ENCODE measurements around the gene CNKSR3. TPM values are rescaled to one million over a fixed set of nuclear protein-coding genes. Genes with fewer than 3 reads are reported as not detected.
A peak's percentile ranks its signal among the peaks of the same experiment; 100 is the strongest.

Gene CNKSR3
- polyA plus RNA-seq (1.5 and 3.0 TPM in 2 replicates), polyA minus RNA-seq (1.7 and 1.9 TPM in 2 replicates)

DNA sequence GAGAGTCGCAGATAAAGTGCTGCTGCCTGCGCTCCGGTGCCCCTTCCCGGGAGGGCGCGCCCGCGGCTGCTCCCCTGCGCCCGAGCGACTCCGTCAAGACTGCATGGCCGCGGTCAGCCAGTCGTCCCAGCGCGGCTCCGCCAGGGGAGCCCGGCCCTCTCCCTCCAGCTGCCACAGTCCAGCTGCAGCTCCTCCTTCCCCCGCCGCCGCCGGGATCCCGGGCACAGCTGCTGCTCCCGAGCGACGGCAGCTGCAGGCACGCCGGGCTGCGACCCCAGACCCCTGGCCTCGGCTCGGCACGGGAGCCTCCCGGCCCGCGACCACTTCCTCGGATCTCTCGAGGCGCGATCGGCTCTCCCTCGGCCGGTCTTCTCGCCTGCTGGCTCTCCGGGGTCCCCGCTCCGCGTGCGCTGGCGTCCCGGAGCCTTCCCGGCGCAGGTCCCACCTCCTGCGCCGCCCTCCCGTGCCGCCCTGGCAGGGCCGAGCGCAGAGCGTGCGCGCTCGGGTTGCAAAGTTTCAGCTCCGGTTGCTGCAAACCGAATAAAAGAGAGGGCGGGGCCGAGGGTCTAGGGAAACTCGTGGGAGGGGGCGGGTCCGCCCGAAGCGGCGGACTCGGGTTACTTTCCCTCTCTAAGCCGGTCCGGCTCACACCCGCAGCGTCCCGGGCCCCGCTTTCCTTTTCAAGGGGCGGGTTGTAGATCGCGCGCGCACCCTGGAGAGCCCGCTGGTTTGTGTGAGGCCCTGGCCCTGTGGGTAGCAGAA lies at the start of gene CNKSR3:
Gene CNKSR3 (minus strand): TSS at position 542 of the 762 bp plus-strand sequence. CDS start 571 bp downstream, outside the sequence.
- Histone ChIP-seq H3K9me3 (ENCODE audit: low read length) (no peaks in the 10 kb centered on the region), H3K27me3 (ENCODE audit: insufficient read depth, low read depth, low read length) (no peaks in the 10 kb centered on the region), H2AFZ (ENCODE audit: low read depth, low read length) (peak within 1 kb of the TSS; percentile 19), H3K9ac (ENCODE audit: low read length) (peak within 1 kb of the TSS; percentile 57), H3F3A (ENCODE audit: insufficient read depth, low read length, poor library complexity, severe bottlenecking) (no peaks in the 10 kb centered on the region), H3K9me2 (ENCODE audit: insufficient read depth, low read length) (no peaks in the 10 kb centered on the region), H3K4me3 (ENCODE audit: low read length) (peak within 1 kb of the TSS; percentile 96), H3K27ac (ENCODE audit: low read length) (no peak within 1 kb of the TSS), H3K4me2 (ENCODE audit: low read length) (peak within 1 kb of the TSS; percentile 83), H4K20me1 (ENCODE audit: insufficient read depth) (no peaks in the 10 kb centered on the region), H3K79me2 (replicated peaks; ENCODE audit: insufficient read depth, low read length) (peaks cover 15% of the 10 kb centered on the region), H3K36me3 (ENCODE audit: insufficient read depth, low read length) (no peaks in the 10 kb centered on the region)
- TF ChIP-seq SMC3 (conservative IDR thresholded peaks at IDR 0.05; ENCODE audit: poor library complexity) = no peak
- peak; percentile 24 for TF ChIP-seq RAD21 (conservative IDR thresholded peaks at IDR 0.05)
- TF ChIP-seq, protein P1, sequence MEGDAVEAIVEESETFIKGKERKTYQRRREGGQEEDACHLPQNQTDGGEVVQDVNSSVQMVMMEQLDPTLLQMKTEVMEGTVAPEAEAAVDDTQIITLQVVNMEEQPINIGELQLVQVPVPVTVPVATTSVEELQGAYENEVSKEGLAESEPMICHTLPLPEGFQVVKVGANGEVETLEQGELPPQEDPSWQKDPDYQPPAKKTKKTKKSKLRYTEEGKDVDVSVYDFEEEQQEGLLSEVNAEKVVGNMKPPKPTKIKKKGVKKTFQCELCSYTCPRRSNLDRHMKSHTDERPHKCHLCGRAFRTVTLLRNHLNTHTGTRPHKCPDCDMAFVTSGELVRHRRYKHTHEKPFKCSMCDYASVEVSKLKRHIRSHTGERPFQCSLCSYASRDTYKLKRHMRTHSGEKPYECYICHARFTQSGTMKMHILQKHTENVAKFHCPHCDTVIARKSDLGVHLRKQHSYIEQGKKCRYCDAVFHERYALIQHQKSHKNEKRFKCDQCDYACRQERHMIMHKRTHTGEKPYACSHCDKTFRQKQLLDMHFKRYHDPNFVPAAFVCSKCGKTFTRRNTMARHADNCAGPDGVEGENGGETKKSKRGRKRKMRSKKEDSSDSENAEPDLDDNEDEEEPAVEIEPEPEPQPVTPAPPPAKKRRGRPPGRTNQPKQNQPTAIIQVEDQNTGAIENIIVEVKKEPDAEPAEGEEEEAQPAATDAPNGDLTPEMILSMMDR (IDR thresholded peaks at IDR 0.05; ENCODE audit: poor library complexity, severe bottlenecking) = peak; percentile 29
- TF ChIP-seq, protein P2, sequence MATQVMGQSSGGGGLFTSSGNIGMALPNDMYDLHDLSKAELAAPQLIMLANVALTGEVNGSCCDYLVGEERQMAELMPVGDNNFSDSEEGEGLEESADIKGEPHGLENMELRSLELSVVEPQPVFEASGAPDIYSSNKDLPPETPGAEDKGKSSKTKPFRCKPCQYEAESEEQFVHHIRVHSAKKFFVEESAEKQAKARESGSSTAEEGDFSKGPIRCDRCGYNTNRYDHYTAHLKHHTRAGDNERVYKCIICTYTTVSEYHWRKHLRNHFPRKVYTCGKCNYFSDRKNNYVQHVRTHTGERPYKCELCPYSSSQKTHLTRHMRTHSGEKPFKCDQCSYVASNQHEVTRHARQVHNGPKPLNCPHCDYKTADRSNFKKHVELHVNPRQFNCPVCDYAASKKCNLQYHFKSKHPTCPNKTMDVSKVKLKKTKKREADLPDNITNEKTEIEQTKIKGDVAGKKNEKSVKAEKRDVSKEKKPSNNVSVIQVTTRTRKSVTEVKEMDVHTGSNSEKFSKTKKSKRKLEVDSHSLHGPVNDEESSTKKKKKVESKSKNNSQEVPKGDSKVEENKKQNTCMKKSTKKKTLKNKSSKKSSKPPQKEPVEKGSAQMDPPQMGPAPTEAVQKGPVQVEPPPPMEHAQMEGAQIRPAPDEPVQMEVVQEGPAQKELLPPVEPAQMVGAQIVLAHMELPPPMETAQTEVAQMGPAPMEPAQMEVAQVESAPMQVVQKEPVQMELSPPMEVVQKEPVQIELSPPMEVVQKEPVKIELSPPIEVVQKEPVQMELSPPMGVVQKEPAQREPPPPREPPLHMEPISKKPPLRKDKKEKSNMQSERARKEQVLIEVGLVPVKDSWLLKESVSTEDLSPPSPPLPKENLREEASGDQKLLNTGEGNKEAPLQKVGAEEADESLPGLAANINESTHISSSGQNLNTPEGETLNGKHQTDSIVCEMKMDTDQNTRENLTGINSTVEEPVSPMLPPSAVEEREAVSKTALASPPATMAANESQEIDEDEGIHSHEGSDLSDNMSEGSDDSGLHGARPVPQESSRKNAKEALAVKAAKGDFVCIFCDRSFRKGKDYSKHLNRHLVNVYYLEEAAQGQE (IDR thresholded peaks at IDR 0.05; ENCODE audit: borderline replicate concordance) = peak; percentile 30
- TF ChIP-seq TAF1 (IDR thresholded peaks at IDR 0.05; ENCODE audit: low read depth) = no peak
- no peak for TF ChIP-seq EP300 (conservative IDR thresholded peaks at IDR 0.05; ENCODE audit: poor library complexity, severe bottlenecking)
- peak; percentile 61 for TF ChIP-seq MXI1 (conservative IDR thresholded peaks at IDR 0.05; ENCODE audit: poor library complexity, severe bottlenecking)
- TF ChIP-seq POLR2AphosphoS5 (IDR thresholded peaks at IDR 0.05) = peak; percentile 39

DNA sequence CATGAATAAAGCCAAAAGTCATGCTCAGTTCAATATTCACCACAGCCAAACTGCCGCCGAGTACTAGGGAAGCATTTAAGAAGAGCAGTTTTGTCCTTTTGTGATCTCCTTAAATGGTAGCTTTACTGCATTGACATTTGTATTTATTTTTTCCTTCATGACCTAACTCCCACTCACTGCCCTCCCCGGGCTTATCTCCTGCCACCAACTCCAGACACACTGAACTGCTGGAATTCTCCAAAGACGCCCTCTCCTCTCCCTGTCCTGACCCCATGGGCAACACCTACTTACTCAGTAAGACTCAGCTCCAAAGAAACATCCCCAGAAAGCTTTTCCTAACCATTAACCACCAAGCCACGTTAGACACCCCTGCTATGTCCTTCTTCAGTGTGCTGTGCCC lies 48.5 kb upstream of the CNKSR3 start:
- Histone ChIP-seq H3K27me3 (ENCODE audit: insufficient read depth, low read depth, low read length) (no peaks in the 10 kb centered on the region), H2AFZ (ENCODE audit: low read depth, low read length) (no peak overlapping the region), H3K79me2 (replicated peaks; ENCODE audit: insufficient read depth, low read length) (no peaks in the 10 kb centered on the region), H3K9me3 (ENCODE audit: low read length) (no peaks in the 10 kb centered on the region), H3K4me2 (ENCODE audit: low read length) (no peak overlapping the region), H3K4me3 (ENCODE audit: low read length) (no peak overlapping the region), H4K20me1 (ENCODE audit: insufficient read depth) (no peaks in the 10 kb centered on the region), H3K36me3 (ENCODE audit: insufficient read depth, low read length) (no peaks in the 10 kb centered on the region), H3K27ac (ENCODE audit: low read length) (no peak overlapping the region), H3K9me2 (ENCODE audit: insufficient read depth, low read length) (no peaks in the 10 kb centered on the region), H3K9ac (ENCODE audit: low read length) (no peak overlapping the region), H3F3A (ENCODE audit: insufficient read depth, low read length, poor library complexity, severe bottlenecking) (no peaks in the 10 kb centered on the region)
- TF ChIP-seq POLR2AphosphoS5 (IDR thresholded peaks at IDR 0.05) = no peak
- TF ChIP-seq, protein P1 (IDR thresholded peaks at IDR 0.05; ENCODE audit: poor library complexity, severe bottlenecking) = no peak

Measured in neural cell (in vitro differentiated cells).